Stomach (tissue), 9 donors: ENCODE results near the gene USP47. TPM values are rescaled to one million over a fixed set of nuclear protein-coding genes. Genes with fewer than 3 reads are reported as not detected.
"Not testable (repeated sequence)": the region's sequence is repeated elsewhere in the genome, so short reads cannot be mapped to it uniquely, and the experiment has no call there.

Source experiments
- DNase-seq, 2 donors: peaks; one replicate each; pipeline versions ENCODE4 v3.0.0 to v3.0.0-alpha.2; 2013 to 2019
- H3K27ac ChIP-seq, 5 donors: fragments of 200-600 bp in 4 of 5; sonication (generic) in 4 of 5; one replicate each; pipeline ENCODE4 v1.5.1; 2013 to 2019; ENCODE audit warnings: mild to moderate bottlenecking in 1 of 5, moderate library complexity in 1 of 5
- H3K27me3 ChIP-seq, 3 donors: fragments of 200-600 bp; sonication (generic); one replicate each; pipeline ENCODE4 v1.5.1; 2017 to 2019; ENCODE audit warnings: mixed run types in 1 of 3
- H3K36me3 ChIP-seq, 4 donors: fragments of 200-600 bp; sonication (generic); 1 replicate in 3 of 4; 2 replicates in 1 of 4; pipeline ENCODE4 v1.5.1; 2016 to 2019
- H3K4me1 ChIP-seq, 4 donors: fragments of 200-600 bp; sonication (generic); one replicate each; pipeline ENCODE4 v1.5.1; 2016 to 2019
- H3K4me3 ChIP-seq, 4 donors: fragments of 200-600 bp; sonication (generic) in 3 of 4; one replicate each; pipeline ENCODE4 v1.5.1; 2016 to 2019; ENCODE audit warnings: mild to moderate bottlenecking in 1 of 4
- H3K9me3 ChIP-seq, 4 donors: fragments of 200-600 bp; sonication (generic); one replicate each; pipeline ENCODE4 v1.5.1; 2016 to 2019
- CTCF ChIP-seq, 7 experiments: fragments of 450-650 bp in 4 of 7; fragments of 200-600 bp in 3 of 7; sonication (generic) in 3 of 7; IDR thresholded peaks; one replicate each; pipeline ENCODE4 v1.5.1; 2016 to 2019; ENCODE audit warnings: antibody characterized with exemption in 7 of 7, control low read depth in 2 of 7, mild to moderate bottlenecking in 1 of 7
- EP300 ChIP-seq: sonication (generic); formaldehyde crosslinking; IDR thresholded peaks from one replicate; pipeline ENCODE4 v1.6.1; 2017; ENCODE audit warnings: antibody characterized with exemption
- POLR2A ChIP-seq, 4 donors: fragments of 450-650 bp; IDR thresholded peaks; one replicate each; pipeline ENCODE4 v1.6.1; 2016; ENCODE audit warnings: antibody characterized with exemption in 4 of 4, control low read depth in 2 of 4, mild to moderate bottlenecking in 1 of 4, moderate library complexity in 1 of 4
- POLR2AphosphoS5 ChIP-seq, 3 donors: sonication (generic); formaldehyde crosslinking; IDR thresholded peaks; one replicate each; pipeline ENCODE4 v1.6.1; 2016; ENCODE audit warnings: antibody characterized with exemption in 3 of 3
- WGBS, 5 donors: extraction: QIAGEN DNeasy Blood & Tissue Kit in 3 of 5; methylation state at CpG; one replicate each; pipeline versions ENCODE4 v1.1.5 to v1.1.7; 2013 to 2018; 5-methylcytosine and 5-hydroxymethylcytosine counted together
- intact Hi-C: fragments of 100-400 bp; cut with DNase I; formaldehyde crosslinking; loops from one replicate; pipeline ENCODE4 v1.15.1; 2023; ENCODE audit warnings: low total_unique reads
- polyA plus RNA-seq, 3 donors: library from polyadenylated mRNA; stranded (reverse); fragments of 200-250 nt; gene quantifications; one replicate each; pipeline ENCODE4 v1.2.3, GENCODE V29; 2013
- total RNA-seq, 5 donors: library from RNA; depleted of rRNA; stranded (reverse); fragments of >200 nt; gene quantifications; one replicate each; pipeline versions ENCODE4 v1.1.0 to v1.2.3, GENCODE V29; 2014 to 2016
- donor health status: healthy with polysubstance abuse.
- donor health status: Bipolar disorder and iron deficiency.
- donor health status: healthy.

The USP47 gene
- total and polyA plus RNA-seq, 8 donors, result 14.6 to 200 (median 48.8) TPM

- H3K9me3 ChIP-seq, result no peaks in the 10 kb centered on the region
- H3K4me1 ChIP-seq, result no peaks in the 10 kb centered on the region
- H3K27me3 ChIP-seq, result no peaks in the 10 kb centered on the region
- TF ChIP-seq CTCF (IDR thresholded peaks at IDR 0.05) (no peak), POLR2A (IDR thresholded peaks at IDR 0.05) (no peak), POLR2AphosphoS5 (IDR thresholded peaks at IDR 0.05) (no peak), EP300 (no peak)
- no peak overlapping the region for H3K27ac ChIP-seq
- no peak overlapping the region for H3K4me3 ChIP-seq
- intact Hi-C loops, result no loop called here
- no peaks in the 10 kb centered on the region for H3K36me3 ChIP-seq
- DNase-seq, result no peak
- WGBS, 5 donors, result 58 to 80% (median 74%) methylated on average over 3 of the region's 3 CpGs
These were observed 19.9 kb upstream of the USP47 start for GRCh38 chr11:11821899-11822298.

- Histone ChIP-seq H3K4me3 (no peak overlapping the region), H3K27me3 (no peaks in the 10 kb centered on the region), H3K36me3 (no peaks in the 10 kb centered on the region), H3K9me3 (no peaks in the 10 kb centered on the region), H3K4me1 (no peaks in the 10 kb centered on the region), H3K27ac (no peak overlapping the region)
- WGBS, 5 donors, result 47 to 64% (median 56%) methylated on average over 4 of the region's 4 CpGs
- DNase-seq, result no peak
- intact Hi-C loops, result no loop called here
- no peak for TF ChIP-seq POLR2A (IDR thresholded peaks at IDR 0.05)
- TF ChIP-seq POLR2AphosphoS5 (IDR thresholded peaks at IDR 0.05), result no peak
- TF ChIP-seq EP300, result no peak
- TF ChIP-seq CTCF (IDR thresholded peaks at IDR 0.05), result no peak
These were observed 18.8 kb upstream of the USP47 start for GRCh38 chr11:11822946-11823345.

- no peak overlapping the region for H3K4me3 ChIP-seq
- no peaks in the 10 kb centered on the region for H3K36me3 ChIP-seq
- no peak overlapping the region for H3K27ac ChIP-seq
- H3K4me1 ChIP-seq, result no peaks in the 10 kb centered on the region
- no peak for TF ChIP-seq POLR2AphosphoS5 (IDR thresholded peaks at IDR 0.05)
- no peak for TF ChIP-seq POLR2A (IDR thresholded peaks at IDR 0.05)
- no peak for TF ChIP-seq EP300
- no peak for TF ChIP-seq CTCF (IDR thresholded peaks at IDR 0.05)
- intact Hi-C loops, result no loop called here
- H3K27me3 ChIP-seq, result no peaks in the 10 kb centered on the region
- H3K9me3 ChIP-seq, result no peaks in the 10 kb centered on the region
- WGBS, 5 donors, result 87 to 100% (median 97%) methylated on average over 1 of the region's 1 CpG
- no peak for DNase-seq
These were observed 15.5 kb upstream of the USP47 start for GRCh38 chr11:11826260-11826659.

- no peaks in the 10 kb centered on the region for H3K36me3 ChIP-seq
- H3K4me3 ChIP-seq, result no peak overlapping the region
- intact Hi-C loops, result no loop called here
- H3K27ac ChIP-seq, result no peak overlapping the region
- TF ChIP-seq EP300 (no peak), CTCF (IDR thresholded peaks at IDR 0.05) (no peak), POLR2A (IDR thresholded peaks at IDR 0.05) (no peak), POLR2AphosphoS5 (IDR thresholded peaks at IDR 0.05) (no peak)
- no peaks in the 10 kb centered on the region for H3K4me1 ChIP-seq
- H3K9me3 ChIP-seq, result no peaks in the 10 kb centered on the region
- WGBS, 5 donors, result 77 to 88% (median 84%) methylated on average over 7 of the region's 7 CpGs
- no peak for DNase-seq
- no peaks in the 10 kb centered on the region for H3K27me3 ChIP-seq
These were observed 14.5 kb upstream of the USP47 start for GRCh38 chr11:11827272-11827671.

- H3K27me3 ChIP-seq, H3K9me3 ChIP-seq, DNase-seq, intact Hi-C loops, H3K27ac ChIP-seq, H3K36me3 ChIP-seq, H3K4me3 ChIP-seq, H3K4me1 ChIP-seq: not testable (repeated sequence)
- 82 to 88% (median 87%) methylated on average over 7 of the region's 7 CpGs for WGBS, 5 donors
These were observed 10.4 kb upstream of the USP47 start for GRCh38 chr11:11831406-11831805.
